Activated naive CD4-positive, alpha-beta T cell treated with anti-CD3 and anti-CD28 coated beads, Interleukin-2, amount 50 U/mL, for 72 hours (primary cell): ENCODE results near the gene CRYZ. TPM values are rescaled to one million over a fixed set of nuclear protein-coding genes. Genes with fewer than 3 reads are reported as not detected.

Source experiments
- total RNA-seq, 2 donors: library from RNA; stranded (reverse); gene quantifications; one replicate each; pipeline ENCODE4 v1.2.3, GENCODE V29; 2022

Gene CRYZ
- total RNA-seq, 2 donors from 2014 or later = 27.9 to 45.0 TPM

Other genes starting within 250 kb of the CRYZ start
- gene LRRC53, start 220.4 kb downstream of the CRYZ start, total RNA-seq = not detected
- gene ERICH3, start 59.3 kb downstream of the CRYZ start, total RNA-seq = not detected
- 10 to 100 TPM; 32.5 to 55.0 TPM for gene TYW3, start 102 bp upstream of the CRYZ start, total RNA-seq